WI38 (cell line): Measurements from ENCODE around the gene ASCC1.
"Not testable (repeated sequence)": the region's sequence is repeated elsewhere in the genome, so short reads cannot be mapped to it uniquely, and the experiment has no call there.

Experiments
- H3K4me3 ChIP-seq: 2 replicates; pipeline ENCODE4 v1.5.1; 2011; ENCODE audit warnings: low read depth, mild to moderate bottlenecking, control low read depth, low read length
- CTCF ChIP-seq: IDR thresholded peaks from 2 replicates; pipeline ENCODE4 v1.5.1; 2012; ENCODE audit warnings: low read depth, mild to moderate bottlenecking, control low read depth, low read length

The ASCC1 gene

GRCh38 chr10:72114706-72115450, 101.2 kb downstream of the ASCC1 start:
- no peak for TF ChIP-seq CTCF
- H3K4me3 ChIP-seq: no peak overlapping the region

- H3K4me3 ChIP-seq: no peak overlapping the region
- TF ChIP-seq CTCF: no peak
Observed at GRCh38 chr10:72110673-72111401, 105.2 kb downstream of the ASCC1 start.

- TF ChIP-seq CTCF: no peak
- H3K4me3 ChIP-seq: no peak overlapping the region
Observed at GRCh38 chr10:72109636-72110157, 106.4 kb downstream of the ASCC1 start.

GRCh38 chr10:72108830-72109635, 107.0 kb downstream of the ASCC1 start:
- no peak overlapping the region for H3K4me3 ChIP-seq
- no peak for TF ChIP-seq CTCF

- H3K4me3 ChIP-seq: not testable (repeated sequence)
Observed at GRCh38 chr10:72108004-72108370, 108.1 kb downstream of the ASCC1 start.

GRCh38 chr10:72107325-72108003, 108.6 kb downstream of the ASCC1 start:
- TF ChIP-seq CTCF: no peak
- H3K4me3 ChIP-seq: no peak overlapping the region

- H3K4me3 ChIP-seq: no peak overlapping the region
- no peak for TF ChIP-seq CTCF
Observed at GRCh38 chr10:72106896-72107295, 109.2 kb downstream of the ASCC1 start.
